ENCODE results near the gene ZC2HC1B. TPM values are rescaled to one million over a fixed set of nuclear protein-coding genes. Genes with fewer than 3 reads are reported as not detected.

The ZC2HC1B gene
- total and polyA plus RNA-seq, 2 donors from 2014 or later, result not detected

- Histone ChIP-seq H3K27ac (ENCODE audit: low read depth in 2 of 2, low read length in 2 of 2) (peak overlapping the region in 1 of 2 donors; percentile 14), H3K9me3 (ENCODE audit: control insufficient read depth in 2 of 3, insufficient read depth in 1 of 3, low read length in 3 of 3) (no peaks in the 10 kb centered on the region), H3K4me3 (ENCODE audit: low read length in 3 of 3) (no peak overlapping the region), H3K27me3 (ENCODE audit: control insufficient read depth, insufficient read depth, low read length) (no peaks in the 10 kb centered on the region), H3K4me1 (ENCODE audit: control insufficient read depth in 2 of 3, insufficient read depth in 2 of 3, low read depth in 1 of 3, low read length in 3 of 3) (peaks cover 0 to 3% (median 0%) of the 10 kb centered on the region in 3 donors), H3K36me3 (ENCODE audit: control insufficient read depth in 2 of 3, insufficient read depth in 3 of 3, low read length in 3 of 3) (no peaks in the 10 kb centered on the region), H3K9ac (ENCODE audit: low read length in 3 of 3) (no peak overlapping the region)
- intact Hi-C loops (cut with DNase I), result no loop called here
- peak in 4 of 5 donors; percentile 64 to 96 (median 84) for DNase-seq
- no peak for FAIRE-seq
- no peak for TF ChIP-seq CTCF (IDR thresholded peaks at IDR 0.05; ENCODE audit: borderline replicate concordance, extremely low read depth, insufficient read depth)
Observed at GRCh38 chr6:143901885-143902750, 37.8 kb downstream of the ZC2HC1B start.

GRCh38 chr6:143902827-143903226 is 38.6 kb downstream of the ZC2HC1B start:
- FAIRE-seq, result no peak
- DNase-seq, result no peak
- H3K9me3 ChIP-seq (ENCODE audit: control insufficient read depth in 2 of 3, insufficient read depth in 1 of 3, low read length in 3 of 3), result no peaks in the 10 kb centered on the region
- intact Hi-C loops (cut with DNase I), result no loop called here
- peaks cover 0 to 3% (median 0%) of the 10 kb centered on the region in 3 donors for H3K4me1 ChIP-seq (ENCODE audit: control insufficient read depth in 2 of 3, insufficient read depth in 2 of 3, low read depth in 1 of 3, low read length in 3 of 3)
- no peaks in the 10 kb centered on the region for H3K36me3 ChIP-seq (ENCODE audit: control insufficient read depth in 2 of 3, insufficient read depth in 3 of 3, low read length in 3 of 3)
- H3K9ac ChIP-seq (ENCODE audit: low read length in 3 of 3), result no peak overlapping the region
- no peak for TF ChIP-seq CTCF (IDR thresholded peaks at IDR 0.05; ENCODE audit: borderline replicate concordance, extremely low read depth, insufficient read depth)
- H3K27me3 ChIP-seq (ENCODE audit: control insufficient read depth, insufficient read depth, low read length), result no peaks in the 10 kb centered on the region
- no peak overlapping the region for H3K4me3 ChIP-seq (ENCODE audit: low read length in 3 of 3)
- H3K27ac ChIP-seq (ENCODE audit: low read depth in 2 of 2, low read length in 2 of 2), result no peak overlapping the region

GRCh38 chr6:143911028-143911427 is 46.8 kb downstream of the ZC2HC1B start:
- Histone ChIP-seq H3K4me1 (ENCODE audit: control insufficient read depth in 2 of 3, insufficient read depth in 2 of 3, low read depth in 1 of 3, low read length in 3 of 3) (no peaks in the 10 kb centered on the region), H3K9ac (ENCODE audit: low read length in 3 of 3) (no peak overlapping the region), H3K27ac (ENCODE audit: low read depth in 2 of 2, low read length in 2 of 2) (no peak overlapping the region), H3K36me3 (ENCODE audit: control insufficient read depth in 2 of 3, insufficient read depth in 3 of 3, low read length in 3 of 3) (no peaks in the 10 kb centered on the region), H3K9me3 (ENCODE audit: control insufficient read depth in 2 of 3, insufficient read depth in 1 of 3, low read length in 3 of 3) (peaks cover 0 to 3% (median 2%) of the 10 kb centered on the region in 3 donors), H3K4me3 (ENCODE audit: low read length in 3 of 3) (no peak overlapping the region), H3K27me3 (ENCODE audit: control insufficient read depth, insufficient read depth, low read length) (no peaks in the 10 kb centered on the region)
- intact Hi-C loops (cut with DNase I), result no loop called here
- no peak for DNase-seq
- no peak for FAIRE-seq
- TF ChIP-seq CTCF (IDR thresholded peaks at IDR 0.05; ENCODE audit: borderline replicate concordance, extremely low read depth, insufficient read depth), result no peak
